ENCODE results near the gene RPL27.

GRCh38 chr17:43025290-43025657 lies 27.1 kb downstream of the RPL27 start:
- TF ChIP-seq, protein P1, sequence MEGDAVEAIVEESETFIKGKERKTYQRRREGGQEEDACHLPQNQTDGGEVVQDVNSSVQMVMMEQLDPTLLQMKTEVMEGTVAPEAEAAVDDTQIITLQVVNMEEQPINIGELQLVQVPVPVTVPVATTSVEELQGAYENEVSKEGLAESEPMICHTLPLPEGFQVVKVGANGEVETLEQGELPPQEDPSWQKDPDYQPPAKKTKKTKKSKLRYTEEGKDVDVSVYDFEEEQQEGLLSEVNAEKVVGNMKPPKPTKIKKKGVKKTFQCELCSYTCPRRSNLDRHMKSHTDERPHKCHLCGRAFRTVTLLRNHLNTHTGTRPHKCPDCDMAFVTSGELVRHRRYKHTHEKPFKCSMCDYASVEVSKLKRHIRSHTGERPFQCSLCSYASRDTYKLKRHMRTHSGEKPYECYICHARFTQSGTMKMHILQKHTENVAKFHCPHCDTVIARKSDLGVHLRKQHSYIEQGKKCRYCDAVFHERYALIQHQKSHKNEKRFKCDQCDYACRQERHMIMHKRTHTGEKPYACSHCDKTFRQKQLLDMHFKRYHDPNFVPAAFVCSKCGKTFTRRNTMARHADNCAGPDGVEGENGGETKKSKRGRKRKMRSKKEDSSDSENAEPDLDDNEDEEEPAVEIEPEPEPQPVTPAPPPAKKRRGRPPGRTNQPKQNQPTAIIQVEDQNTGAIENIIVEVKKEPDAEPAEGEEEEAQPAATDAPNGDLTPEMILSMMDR (IDR thresholded peaks at IDR 0.05): no peak
- no peak for TF ChIP-seq POLR2A (IDR thresholded peaks at IDR 0.05)
